H9 (cell line): ENCODE results near the gene PLEKHM3. TPM values are rescaled to one million over a fixed set of nuclear protein-coding genes. Genes with fewer than 3 reads are reported as not detected.
A peak's percentile ranks its signal among the peaks of the same experiment; 100 is the strongest.

Experiments used
- DNase-seq: peaks from one replicate; pipeline ENCODE4 v3.0.0-alpha.2; 2017
- H2AFZ ChIP-seq: one replicate; pipeline ENCODE4 v1.6.1; 2013; ENCODE audit warnings: mild to moderate bottlenecking, low read length, control low read depth, moderate library complexity
- H2AK5ac ChIP-seq: 2 replicates; pipeline ENCODE4 v1.6.1; 2013; ENCODE audit warnings: low read length, control low read depth, mixed read lengths; ENCODE audit not compliant: insufficient read length
- H2BK120ac ChIP-seq: one replicate; pipeline ENCODE4 v1.6.1; 2013; ENCODE audit warnings: low read depth, mild to moderate bottlenecking, low read length, control low read depth, inconsistent platforms; ENCODE audit not compliant: poor library complexity, severe bottlenecking
- H2BK12ac ChIP-seq: 2 replicates; pipeline ENCODE4 v1.6.1; 2013; ENCODE audit warnings: low read length, control low read depth, mixed read lengths, low read depth; ENCODE audit not compliant: insufficient read length
- H2BK15ac ChIP-seq: 2 replicates; pipeline ENCODE4 v1.6.1; 2013; ENCODE audit warnings: low read depth, low read length, control low read depth
- H2BK20ac ChIP-seq: one replicate; pipeline ENCODE4 v1.6.1; 2013; ENCODE audit warnings: low read depth, mild to moderate bottlenecking, low read length, control low read depth, inconsistent platforms; ENCODE audit not compliant: poor library complexity, severe bottlenecking
- H2BK5ac ChIP-seq: 2 replicates; pipeline ENCODE4 v1.6.1; 2013; ENCODE audit warnings: low read length, control low read depth, mixed read lengths; ENCODE audit not compliant: insufficient read length
- H3K14ac ChIP-seq: 2 replicates; pipeline ENCODE4 v1.6.1; 2013; ENCODE audit warnings: low read length, control low read depth; ENCODE audit not compliant: insufficient read depth
- H3K18ac ChIP-seq: 2 replicates; pipeline ENCODE4 v1.6.1; 2013; ENCODE audit warnings: low read depth, mild to moderate bottlenecking, mixed read lengths, low read length, control low read depth; ENCODE audit not compliant: insufficient read length
- H3K23ac ChIP-seq: 2 replicates; pipeline ENCODE4 v1.6.1; 2013; ENCODE audit warnings: low read length, control low read depth, mixed read lengths, low read depth; ENCODE audit not compliant: insufficient read length
- H3K23me2 ChIP-seq: 2 replicates; pipeline ENCODE4 v1.6.1; 2013; ENCODE audit warnings: low read depth, mild to moderate bottlenecking, mixed read lengths, low read length, control low read depth; ENCODE audit not compliant: insufficient read length, poor library complexity, severe bottlenecking
- H3K27ac ChIP-seq: 2 replicates; pipeline ENCODE4 v1.5.1; 2013; ENCODE audit warnings: low read length, control low read depth, mixed read lengths, low read depth; ENCODE audit not compliant: insufficient read length
- H3K27me3 ChIP-seq: 2 replicates; pipeline ENCODE4 v1.6.1; 2013; ENCODE audit warnings: low read length, control low read depth, inconsistent platforms; ENCODE audit not compliant: insufficient read depth
- H3K4ac ChIP-seq: 2 replicates; pipeline ENCODE4 v1.6.1; 2013; ENCODE audit warnings: low read depth, mild to moderate bottlenecking, control low read depth, inconsistent platforms, low read length, moderate library complexity
- H3K4me1 ChIP-seq: 2 replicates; pipeline ENCODE4 v1.6.1; 2013; ENCODE audit warnings: low read length, control low read depth, inconsistent platforms; ENCODE audit not compliant: insufficient read depth
- H3K4me2 ChIP-seq: 2 replicates; pipeline ENCODE4 v1.6.1; 2013; ENCODE audit warnings: low read length, control low read depth, mixed read lengths; ENCODE audit not compliant: insufficient read length, insufficient read depth
- H3K56ac ChIP-seq: 2 replicates; pipeline ENCODE4 v1.6.1; 2013; ENCODE audit warnings: low read depth, mild to moderate bottlenecking, mixed read lengths, low read length, control low read depth; ENCODE audit not compliant: insufficient read length
- H3K79me1 ChIP-seq: 2 replicates; pipeline ENCODE4 v1.6.1; 2013; ENCODE audit warnings: low read depth, mild to moderate bottlenecking, moderate library complexity, low read length, control low read depth, inconsistent platforms; ENCODE audit not compliant: insufficient read depth, poor library complexity, severe bottlenecking
- H3K79me2 ChIP-seq: 2 replicates; pipeline ENCODE4 v1.6.1; 2013; ENCODE audit warnings: low read length, control low read depth, inconsistent platforms; ENCODE audit not compliant: insufficient read depth
- H3K9ac ChIP-seq: 2 replicates; pipeline ENCODE4 v1.6.1; 2013; ENCODE audit warnings: low read length, control low read depth, mixed read lengths; ENCODE audit not compliant: insufficient read length; ENCODE audit errors: extremely low read depth
- H3K9me3 ChIP-seq: one replicate; pipeline ENCODE4 v1.6.1; 2013; ENCODE audit warnings: low read depth, low read length, inconsistent platforms; ENCODE audit not compliant: control insufficient read depth
- H3T11ph ChIP-seq: one replicate; pipeline ENCODE4 v1.6.1; 2013; ENCODE audit warnings: mild to moderate bottlenecking, low read length, control low read depth, inconsistent platforms
- H4K20me1 ChIP-seq: one replicate; pipeline ENCODE4 v1.6.1; 2013; ENCODE audit not compliant: control insufficient read depth, insufficient read length, insufficient read depth
- H4K5ac ChIP-seq: 2 replicates; pipeline ENCODE4 v1.6.1; 2013; ENCODE audit warnings: low read depth, mild to moderate bottlenecking, mixed read lengths, low read length, control low read depth; ENCODE audit not compliant: insufficient read length
- H4K8ac ChIP-seq: replicated peaks from 2 replicates; pipeline ENCODE4 v1.6.1; 2013; ENCODE audit warnings: low read length, control low read depth, mixed read lengths, low read depth; ENCODE audit not compliant: insufficient read length
- H4K91ac ChIP-seq: 2 replicates; pipeline ENCODE4 v1.6.1; 2013; ENCODE audit warnings: low read depth, mild to moderate bottlenecking, moderate library complexity, mixed read lengths, low read length, control low read depth; ENCODE audit not compliant: insufficient read length
- H3K27ac Mint-ChIP-seq, 3 experiments: 2 replicates in 2 of 3; 3 replicates in 1 of 3; pipeline ENCODE4 v1.8.0; 2020 to 2021; ENCODE audit warnings: mixed read lengths in 3 of 3, mild to moderate bottlenecking in 1 of 3, moderate library complexity in 1 of 3
- H3K27me3 Mint-ChIP-seq: 2 replicates; pipeline ENCODE4 v1.8.0; 2021; ENCODE audit warnings: low read depth, mild to moderate bottlenecking, moderate library complexity, mixed read lengths
- H3K36me3 Mint-ChIP-seq, 3 experiments: 2 replicates in 2 of 3; 3 replicates in 1 of 3; pipeline ENCODE4 v1.8.0; 2020 to 2021; ENCODE audit warnings: low read depth in 3 of 3, mixed read lengths in 3 of 3; ENCODE audit not compliant: insufficient read depth in 1 of 3
- H3K4me1 Mint-ChIP-seq, 2 experiments: 2 replicates each; pipeline ENCODE4 v1.8.0; 2020; ENCODE audit warnings: mixed read lengths in 2 of 2
- H3K4me3 Mint-ChIP-seq, 2 experiments: 2 replicates in 1 of 2; 3 replicates in 1 of 2; pipeline ENCODE4 v1.8.0; 2020 to 2021; ENCODE audit warnings: mild to moderate bottlenecking in 2 of 2, mixed read lengths in 2 of 2, moderate library complexity in 1 of 2
- H3K9me3 Mint-ChIP-seq, 2 experiments: 2 replicates in 1 of 2; 3 replicates in 1 of 2; pipeline ENCODE4 v1.8.0; 2020; ENCODE audit warnings: mild to moderate bottlenecking in 2 of 2, mixed read lengths in 2 of 2, moderate library complexity in 1 of 2
- CTCF ChIP-seq: fragments of 200-600 bp; sonication (generic); conservative IDR thresholded peaks from 3 replicates; pipeline ENCODE4 v1.8.0; 2021; ENCODE audit warnings: antibody characterized with exemption, mild to moderate bottlenecking
- WGBS: extraction: QIAGEN DNeasy Blood & Tissue Kit; methylation state at CpG from one replicate; pipeline ENCODE4 v1.1.7; 2013; ENCODE audit warnings: missing lambda C conversion rate, low lambda C conversion rate, mixed read lengths; ENCODE audit not compliant: insufficient read length; ENCODE audit errors: extremely low coverage; 5-methylcytosine and 5-hydroxymethylcytosine counted together
- total RNA-seq: library from RNA; stranded (reverse); gene quantifications from 2 replicates; pipeline ENCODE4 v1.2.1, GENCODE V29; 2021

The PLEKHM3 gene
- total RNA-seq, 1 experiment from 2014 or later: 7.5 TPM

DNA sequence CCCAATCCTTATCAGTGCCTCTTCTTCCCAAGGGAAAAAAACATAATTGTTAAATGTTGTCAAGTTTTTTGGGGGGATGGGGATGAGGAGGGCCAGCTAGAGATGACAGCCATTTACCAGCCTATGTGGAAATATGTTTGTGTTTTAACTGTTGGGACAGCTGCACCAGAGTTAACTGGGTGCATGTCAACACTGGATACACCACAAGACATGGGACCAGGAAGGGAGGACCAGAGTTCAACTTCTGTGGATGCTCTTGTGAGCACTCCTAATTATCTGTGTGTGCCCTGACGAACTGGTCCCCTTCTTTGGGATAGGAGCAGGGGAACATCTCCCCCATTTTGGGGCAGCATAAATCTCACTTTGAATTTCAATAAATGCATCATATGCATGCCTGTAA is 189.5 kb downstream of the PLEKHM3 start:
- no peaks in the 10 kb centered on the region for H3K36me3 Mint-ChIP-seq

More for the DNA sequence above, 189.5 kb downstream of the PLEKHM3 start:
- no peaks in the 10 kb centered on the region for H3K23me2 ChIP-seq
- H3K79me1 ChIP-seq: no peaks in the 10 kb centered on the region
- H3K4ac ChIP-seq: no peak overlapping the region
- no peak overlapping the region for H3K56ac ChIP-seq
- no peak overlapping the region for H3K4me2 ChIP-seq
- Mint-ChIP-seq H3K27ac (peak overlapping the region in 2 of 3 experiments; percentile 29 to 63; a peak in 2 of 7 replicates), H3K27me3 (no peaks in the 10 kb centered on the region; the same call in 1 of the 2 replicates), H3K9me3 (no peaks in the 10 kb centered on the region), H3K4me1 (peaks cover 32 to 37% of the 10 kb centered on the region in 2 experiments), H3K4me3 (no peak overlapping the region)
- H2BK15ac ChIP-seq: no peak overlapping the region
- no peak overlapping the region for H3K14ac ChIP-seq
- H4K5ac ChIP-seq: no peak overlapping the region
- H3K27ac ChIP-seq: no peak overlapping the region
- H3K79me2 ChIP-seq: no peaks in the 10 kb centered on the region
- no peak overlapping the region for H4K91ac ChIP-seq
- no peak overlapping the region for H3K9ac ChIP-seq
- no peaks in the 10 kb centered on the region for H4K20me1 ChIP-seq
- H3K9me3 ChIP-seq: no peaks in the 10 kb centered on the region
- TF ChIP-seq CTCF: no peak
- H2BK20ac ChIP-seq: no peak overlapping the region
- no peak overlapping the region for H2BK12ac ChIP-seq
- H2AK5ac ChIP-seq: no peak overlapping the region
- H2AFZ ChIP-seq: no peak overlapping the region
- H3K23ac ChIP-seq: no peak overlapping the region
- H4K8ac ChIP-seq: no peak overlapping the region
- no peak overlapping the region for H3T11ph ChIP-seq
- H3K18ac ChIP-seq: no peak overlapping the region
- H2BK120ac ChIP-seq: no peak overlapping the region
- H2BK5ac ChIP-seq: no peak overlapping the region
- no CpG with 5 or more reads among the region's 1 CpG for WGBS
- no peak for DNase-seq
- H3K27me3 ChIP-seq: no peaks in the 10 kb centered on the region
- peaks cover 2% of the 10 kb centered on the region; the same call in 1 of the 2 replicates for H3K4me1 ChIP-seq
